HG03457 (cell line): Measurements from ENCODE around the gene NAALADL2.
"Not testable (repeated sequence)": the region's sequence is repeated elsewhere in the genome, so short reads cannot be mapped to it uniquely, and the experiment has no call there.

ENCODE experiments used
- ATAC-seq: cut with Tn5 transposase; IDR thresholded peaks from one replicate; pipeline ENCODE4 v1.9.1; 2021; ENCODE audit warnings: moderate number of reproducible peaks; ENCODE audit not compliant: unreplicated experiment

The NAALADL2 gene

DNA sequence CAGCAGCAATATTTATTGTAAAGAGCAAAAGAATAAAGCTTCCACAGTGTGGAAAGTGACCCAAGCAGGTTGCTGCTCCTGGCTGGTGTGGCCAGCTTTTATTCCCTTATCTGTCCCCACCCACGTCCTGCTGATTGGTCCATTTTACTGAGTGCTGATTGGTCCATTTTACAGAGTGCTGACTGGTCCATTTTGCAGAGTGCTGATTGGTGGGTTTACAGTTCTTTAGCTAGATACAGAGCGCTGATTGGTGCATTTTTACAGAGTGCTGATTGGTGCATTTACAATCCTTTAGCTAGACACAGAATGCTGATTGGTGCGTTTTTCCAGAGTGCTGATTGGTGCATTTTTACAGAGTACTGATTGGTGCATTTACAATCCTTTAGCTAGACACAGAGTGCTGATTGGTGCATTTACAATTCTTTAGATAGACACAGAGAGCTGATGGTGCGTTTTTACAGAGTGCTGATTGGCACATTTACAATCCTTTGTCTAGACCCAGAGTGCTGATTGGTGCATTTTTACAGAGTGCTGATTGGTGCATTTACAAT is 601.8 kb downstream of the NAALADL2 start:
- not testable (repeated sequence) for ATAC-seq

DNA sequence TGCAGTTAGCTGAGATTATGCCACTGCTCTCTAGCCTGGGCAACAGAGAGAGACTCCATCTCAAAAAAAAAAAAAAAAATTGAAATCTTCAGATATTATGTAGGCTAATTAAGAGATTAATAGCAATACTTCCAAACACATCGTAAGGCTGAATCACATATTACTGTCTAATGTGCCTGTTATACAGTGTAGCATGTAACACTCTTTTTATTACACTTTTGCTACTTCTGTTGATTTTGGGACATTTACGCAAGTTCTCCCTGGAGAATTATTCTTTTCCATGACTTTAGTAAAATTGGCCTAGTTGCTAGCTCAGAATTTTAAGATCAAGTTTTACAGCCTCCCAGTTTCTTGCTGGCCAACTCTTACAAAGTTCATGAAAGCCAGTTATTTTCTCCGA is 605.2 kb downstream of the NAALADL2 start:
- ATAC-seq: no peak

DNA sequence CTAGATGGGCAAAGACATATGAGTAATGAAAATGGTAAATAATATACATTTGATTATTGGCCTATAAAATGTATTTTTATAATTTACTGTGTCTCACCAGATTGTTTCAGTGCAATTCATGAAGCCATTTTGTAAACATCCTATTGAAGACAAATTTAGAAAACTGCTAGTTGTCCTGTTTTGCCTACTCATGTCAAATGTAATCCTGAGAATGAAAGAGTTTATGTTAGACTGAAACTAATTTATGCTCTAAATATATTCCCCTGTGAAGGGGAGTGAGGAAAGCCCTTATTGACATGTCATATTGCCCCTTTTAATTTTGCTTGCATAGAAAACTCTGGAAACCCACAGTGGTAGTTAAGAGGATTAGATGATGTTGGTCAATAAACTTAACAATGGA is 610.0 kb downstream of the NAALADL2 start:
- no peak for ATAC-seq

DNA sequence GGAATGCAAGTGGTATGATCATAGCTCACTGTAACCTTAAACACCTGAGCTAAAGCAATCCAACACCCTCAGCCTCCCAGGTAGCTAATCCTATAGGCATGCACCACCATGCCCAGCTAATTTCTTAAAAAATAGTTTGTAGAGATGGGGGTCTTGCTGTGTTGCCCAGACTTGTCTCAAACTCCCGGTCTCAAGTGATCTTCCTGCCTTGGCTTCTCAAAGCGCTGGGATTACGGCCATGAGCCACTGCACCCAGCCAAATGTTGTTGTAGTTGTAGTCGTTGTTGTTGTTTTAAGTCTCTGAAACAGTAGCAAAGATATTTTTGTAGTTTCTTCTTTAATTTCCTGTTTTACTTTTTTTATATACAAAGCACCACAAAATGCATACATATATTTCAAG is 616.6 kb downstream of the NAALADL2 start:
- no peak for ATAC-seq

DNA sequence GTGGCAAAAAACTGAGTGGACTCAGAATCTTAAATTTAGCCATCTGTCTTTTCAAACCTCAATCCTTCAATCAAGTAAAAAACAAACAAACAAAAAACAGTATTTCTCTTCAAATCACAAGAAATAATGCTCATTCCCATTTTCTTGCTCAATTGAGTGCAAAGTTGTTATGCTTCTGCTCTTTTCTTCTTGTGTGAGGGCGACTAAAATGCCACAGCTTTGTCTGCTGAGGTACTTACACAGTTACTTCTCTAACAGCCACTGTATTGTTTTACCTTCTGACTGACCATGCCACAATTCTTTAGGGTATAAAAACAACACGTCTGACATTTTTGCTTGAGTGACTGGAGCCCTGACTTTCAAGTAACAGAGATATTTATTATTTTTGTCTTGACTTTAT is 617.4 kb downstream of the NAALADL2 start:
- no peak for ATAC-seq

DNA sequence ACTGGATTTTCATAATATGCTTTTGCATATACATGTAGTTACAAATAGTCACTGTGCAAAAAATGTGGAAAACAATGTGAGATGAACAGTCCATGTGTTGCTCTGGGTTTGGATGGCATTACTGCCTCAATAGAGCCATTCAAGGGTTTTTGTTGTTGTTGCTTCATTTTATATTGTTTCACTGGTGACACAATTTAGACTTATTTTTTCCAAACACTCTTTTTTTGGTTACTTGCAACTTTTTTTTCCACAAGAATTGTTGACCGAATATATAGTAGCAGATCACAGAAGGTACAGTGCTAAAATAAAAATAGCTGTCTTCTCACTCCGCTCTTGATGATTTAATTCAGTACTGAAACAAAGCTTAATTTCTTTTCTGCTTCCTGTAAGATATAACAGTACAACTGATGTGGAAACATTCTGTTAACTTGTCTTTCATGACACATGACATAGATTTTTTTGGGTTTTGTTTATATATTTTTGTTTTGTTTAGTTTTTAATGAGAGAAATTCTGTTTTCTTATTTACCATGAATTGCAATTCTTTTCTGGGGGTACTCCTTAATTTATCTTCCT is 618.6 kb downstream of the NAALADL2 start:
- ATAC-seq: peak; percentile 82

DNA sequence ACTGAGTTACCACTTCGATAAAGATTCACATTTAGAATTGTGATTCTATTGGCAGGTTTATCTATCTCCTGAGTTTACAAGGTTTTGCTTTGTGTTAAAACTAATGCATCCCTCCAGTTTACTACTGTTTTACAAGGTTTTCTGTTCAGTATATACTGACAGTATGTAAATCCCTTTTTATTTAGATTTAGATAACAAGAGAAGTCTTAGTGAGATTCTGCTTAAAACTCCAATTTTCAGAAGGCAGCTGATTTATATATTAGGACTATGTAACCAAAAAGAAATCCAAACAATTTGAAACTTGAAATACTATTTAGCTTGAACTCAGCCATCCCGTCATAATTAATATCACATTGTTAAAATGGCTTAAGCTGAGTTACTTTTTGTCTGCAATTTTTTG is 619.2 kb downstream of the NAALADL2 start:
- ATAC-seq: no peak

DNA sequence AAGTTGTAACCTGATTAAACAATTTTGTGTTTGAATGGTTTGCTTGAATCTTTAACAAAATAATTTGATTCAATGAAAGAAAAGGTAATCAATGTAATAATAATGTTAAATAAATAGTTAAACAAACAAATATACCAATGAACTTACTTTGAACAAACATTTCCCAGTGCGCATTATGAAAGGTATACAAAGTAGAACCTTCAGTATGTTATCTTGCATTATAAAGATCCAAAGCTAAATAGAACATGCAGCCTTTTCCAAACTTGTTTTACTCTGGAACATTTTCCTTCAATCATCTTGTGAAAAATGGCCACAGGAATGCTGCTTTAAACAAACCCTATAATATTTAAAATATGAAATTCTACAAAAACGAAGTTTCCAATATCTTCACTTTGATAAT is 620.0 kb downstream of the NAALADL2 start:
- ATAC-seq: no peak

DNA sequence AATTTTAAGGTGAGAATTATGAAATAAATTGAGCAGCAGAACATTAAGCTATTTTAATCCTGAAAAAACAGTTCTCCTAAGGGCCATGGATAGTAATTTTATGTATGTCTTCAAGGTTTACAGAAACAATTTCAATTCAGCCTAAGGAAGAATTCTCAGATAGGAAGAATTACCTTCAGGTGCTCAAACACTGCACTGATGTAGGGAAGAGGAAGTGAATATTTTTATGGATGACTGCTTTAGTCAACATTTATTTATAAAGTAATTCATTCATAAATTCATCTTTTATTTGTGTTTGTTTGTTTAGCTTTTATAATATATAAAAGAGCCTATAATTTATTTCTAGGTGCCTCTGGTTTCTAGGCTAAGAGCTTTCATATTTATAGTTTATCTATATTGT is 620.7 kb downstream of the NAALADL2 start:
- no peak for ATAC-seq

DNA sequence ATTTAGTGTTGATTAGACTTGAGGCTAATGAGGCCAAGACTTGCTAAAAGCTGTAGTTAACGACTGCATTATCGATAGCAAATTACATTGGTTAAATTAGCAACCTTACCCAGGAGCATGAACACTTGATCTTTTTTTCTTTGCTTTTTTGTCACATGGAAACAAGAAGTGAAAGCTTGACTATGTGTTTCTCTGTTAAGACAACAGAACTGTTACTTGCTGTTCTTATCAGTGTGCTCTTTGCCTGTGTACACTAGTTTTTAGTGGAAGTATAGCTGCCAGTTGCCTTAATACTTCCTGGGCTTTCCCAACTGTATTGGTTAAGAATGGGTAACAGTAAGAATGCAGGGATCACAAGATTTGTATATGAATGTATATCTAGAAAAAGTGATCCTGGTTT is 625.5 kb downstream of the NAALADL2 start:
- no peak for ATAC-seq

DNA sequence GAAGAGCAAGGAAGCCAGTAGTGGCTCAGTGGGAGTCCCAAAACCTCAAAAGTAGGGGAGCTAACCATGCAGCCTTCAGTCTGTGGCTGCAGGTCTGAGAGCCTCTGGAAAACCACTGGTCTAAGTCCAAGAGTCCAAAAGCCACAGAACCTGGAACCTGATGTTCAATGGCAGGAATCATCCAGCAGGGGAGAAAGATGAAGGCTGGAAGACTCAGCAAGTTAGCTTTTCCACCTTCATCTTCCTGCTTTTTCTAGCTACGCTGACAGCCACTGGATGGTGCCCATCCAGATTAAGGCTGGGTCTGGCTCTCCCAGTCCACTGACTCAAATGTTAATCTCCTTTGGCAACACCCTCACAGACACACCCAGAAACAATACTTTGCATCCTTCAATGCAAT is 626.3 kb downstream of the NAALADL2 start:
- ATAC-seq: no peak

DNA sequence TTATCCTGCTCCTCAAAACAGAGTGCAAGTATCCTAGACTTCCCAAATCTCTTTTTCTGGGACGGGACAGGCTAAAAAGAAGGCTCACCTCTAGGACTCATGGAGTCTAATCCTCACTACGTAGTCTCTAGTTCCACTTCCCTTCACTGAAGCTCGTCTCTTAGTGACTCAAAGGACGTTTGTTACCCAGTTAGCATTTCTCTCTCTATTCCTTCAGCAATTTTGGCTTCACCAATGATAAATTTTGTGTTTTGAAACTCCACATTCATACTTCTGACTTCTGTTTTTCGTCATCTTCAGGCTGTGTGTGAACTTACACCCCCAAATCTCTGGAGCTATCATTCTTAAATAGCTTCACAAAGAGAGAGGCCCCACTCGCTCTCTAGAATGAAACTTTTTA is 627.1 kb downstream of the NAALADL2 start:
- no peak for ATAC-seq

DNA sequence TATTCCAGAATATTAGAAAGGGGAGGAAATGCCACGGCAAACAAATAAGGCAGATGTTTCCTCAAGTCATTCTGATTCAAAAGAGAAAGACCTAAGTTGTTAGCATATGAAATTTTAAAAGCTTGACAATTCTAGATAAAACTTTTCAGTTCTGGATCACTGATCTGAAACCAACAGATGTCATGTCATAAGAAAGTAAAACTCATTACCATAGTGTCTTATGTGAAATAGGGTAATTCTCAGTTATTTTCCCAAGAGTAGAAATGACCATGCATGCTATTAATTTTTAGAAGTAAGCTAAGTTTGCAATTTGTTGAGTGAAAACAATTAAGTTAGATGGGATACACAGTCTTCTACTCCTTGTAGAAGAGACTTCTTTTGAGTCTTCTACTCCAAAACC is 630.3 kb downstream of the NAALADL2 start:
- peak; percentile 71 for ATAC-seq

DNA sequence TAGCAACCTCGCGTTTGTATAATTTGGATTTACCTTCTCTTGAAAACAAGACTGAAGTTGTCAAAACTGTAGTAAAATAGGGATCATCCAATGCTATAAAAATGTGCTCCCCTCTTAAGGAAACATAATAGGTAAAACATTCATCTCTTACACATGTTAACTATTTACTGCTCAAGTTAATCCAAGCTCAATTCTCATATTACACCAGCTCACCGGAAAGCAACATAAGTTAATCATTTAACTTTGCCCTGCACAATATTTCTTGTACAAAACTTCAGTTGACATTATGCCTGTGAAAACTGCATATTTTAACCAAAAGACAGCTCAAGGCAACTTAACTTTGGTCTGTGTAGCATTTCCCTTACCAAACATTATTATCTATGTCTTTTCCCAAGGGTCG is 634.2 kb downstream of the NAALADL2 start:
- ATAC-seq: no peak

DNA sequence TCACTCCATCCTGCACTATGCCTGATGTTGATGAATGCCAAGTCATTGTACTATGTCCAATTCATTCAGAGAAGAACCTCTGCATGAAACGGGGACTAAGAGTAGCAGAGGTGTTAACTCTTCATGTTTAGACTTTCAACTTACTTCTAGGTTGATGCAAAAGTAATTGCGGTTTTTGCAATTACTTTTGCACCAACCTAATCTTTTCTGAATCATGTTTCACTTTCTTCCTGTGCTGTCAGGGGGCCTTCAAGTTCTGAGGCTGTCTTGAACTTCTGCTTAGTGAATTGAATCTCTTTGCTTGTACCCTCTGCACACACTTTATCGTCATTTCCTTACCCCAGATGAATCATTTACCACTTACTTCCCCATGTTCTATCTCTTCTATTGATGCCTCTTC is 636.2 kb downstream of the NAALADL2 start:
- peak; percentile 72 for ATAC-seq

DNA sequence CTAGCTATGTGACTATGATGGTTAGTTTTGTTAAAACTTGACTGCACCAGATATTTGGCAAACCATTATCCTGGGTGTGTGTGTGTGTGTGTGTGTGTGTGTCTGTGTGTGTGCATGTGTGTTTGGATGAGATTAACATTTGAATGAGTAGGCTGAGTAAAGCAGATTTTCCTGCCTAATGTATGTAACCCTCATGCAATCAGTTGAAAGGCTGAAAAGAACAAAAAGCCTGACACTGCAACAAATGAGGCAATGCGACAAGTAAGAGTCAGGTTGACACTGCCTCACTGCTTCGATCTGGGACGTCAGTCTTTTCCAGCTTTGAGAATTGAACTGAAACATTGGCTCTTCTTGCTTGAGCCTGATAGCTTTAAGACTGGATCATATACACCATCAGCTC is 643.0 kb downstream of the NAALADL2 start:
- no peak for ATAC-seq

DNA sequence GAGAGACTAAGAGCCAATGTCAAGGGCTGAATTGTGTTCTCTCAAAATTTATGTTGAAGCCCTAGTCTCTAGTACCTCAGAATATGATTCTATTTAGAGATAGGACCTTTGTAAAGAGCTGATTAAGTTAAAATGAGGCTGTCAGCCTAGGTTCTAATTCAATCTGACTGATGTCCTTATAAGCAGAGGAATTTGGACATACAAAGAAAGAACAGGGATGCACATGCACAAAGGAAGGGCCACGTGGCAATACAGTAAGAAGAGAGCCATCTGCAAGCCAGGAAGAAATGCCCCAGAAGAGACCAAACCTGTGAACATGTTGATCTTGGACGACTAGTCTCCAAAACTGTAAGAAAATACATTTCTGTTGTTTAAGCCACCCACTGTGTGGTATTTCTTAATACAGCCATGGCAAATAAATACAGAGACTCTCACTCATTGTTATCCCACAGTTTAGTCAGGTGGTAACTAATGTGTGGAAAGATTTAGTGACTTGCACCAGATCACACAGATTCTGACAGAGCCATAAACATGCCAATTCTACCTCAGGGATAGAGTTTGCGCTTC is 652.2 kb downstream of the NAALADL2 start:
- ATAC-seq: no peak

DNA sequence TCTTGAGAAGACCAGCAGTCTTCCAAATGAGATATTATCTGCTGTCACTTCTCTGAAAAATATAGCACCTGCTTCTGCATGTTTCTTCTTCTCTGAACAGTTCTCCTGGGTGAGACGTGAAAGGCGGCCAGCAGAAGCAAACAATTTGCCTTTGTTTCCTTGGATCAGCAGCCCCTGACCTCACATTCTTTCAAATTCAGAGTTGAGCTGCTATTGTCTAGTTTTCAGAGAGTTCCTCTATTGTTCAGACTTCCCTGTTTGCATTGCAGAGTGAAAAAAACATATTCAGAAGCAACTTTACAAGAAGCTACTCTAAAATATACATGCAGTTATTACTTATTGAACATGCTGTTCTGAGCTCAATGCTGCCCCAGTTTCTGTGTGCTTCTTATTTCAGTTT is 653.6 kb downstream of the NAALADL2 start:
- ATAC-seq: no peak

DNA sequence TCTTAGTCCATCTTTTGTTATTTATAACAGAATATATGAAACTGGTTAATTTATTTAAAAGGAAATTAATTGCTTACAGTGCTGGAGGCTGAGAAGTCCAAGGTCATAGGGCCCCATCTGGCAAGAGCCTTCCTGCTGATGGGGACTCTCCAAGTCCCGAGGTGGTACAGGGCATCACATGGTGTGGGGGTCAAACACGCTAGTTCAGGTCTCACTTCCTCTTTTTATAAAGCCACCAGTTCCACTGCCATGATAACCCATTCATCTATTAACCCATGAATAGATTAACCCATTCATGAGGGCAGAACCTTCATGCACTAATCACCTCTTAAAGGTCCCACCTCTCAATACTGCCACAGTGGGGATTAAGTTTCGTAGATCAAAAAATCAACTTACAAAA is 659.3 kb downstream of the NAALADL2 start:
- peak; percentile 92 for ATAC-seq

DNA sequence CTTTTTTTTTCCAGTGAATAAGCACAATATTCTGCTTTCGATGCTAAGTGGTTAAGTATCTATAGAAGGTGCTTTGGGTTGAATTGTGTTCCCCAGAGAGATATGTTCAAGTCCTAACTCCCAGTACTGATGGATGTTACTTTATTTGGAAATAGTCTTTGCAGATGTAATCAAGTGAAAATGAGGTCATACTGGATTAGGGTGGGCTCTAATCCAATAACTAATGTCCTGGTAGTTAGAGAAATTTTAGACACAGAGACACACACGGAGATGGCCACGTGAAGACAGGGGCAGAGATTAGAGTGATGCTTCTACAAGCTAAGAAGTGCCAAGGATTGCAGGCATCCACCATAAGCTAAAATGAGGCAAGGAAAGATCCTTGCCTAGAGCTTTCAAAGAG is 662.3 kb downstream of the NAALADL2 start:
- no peak for ATAC-seq

DNA sequence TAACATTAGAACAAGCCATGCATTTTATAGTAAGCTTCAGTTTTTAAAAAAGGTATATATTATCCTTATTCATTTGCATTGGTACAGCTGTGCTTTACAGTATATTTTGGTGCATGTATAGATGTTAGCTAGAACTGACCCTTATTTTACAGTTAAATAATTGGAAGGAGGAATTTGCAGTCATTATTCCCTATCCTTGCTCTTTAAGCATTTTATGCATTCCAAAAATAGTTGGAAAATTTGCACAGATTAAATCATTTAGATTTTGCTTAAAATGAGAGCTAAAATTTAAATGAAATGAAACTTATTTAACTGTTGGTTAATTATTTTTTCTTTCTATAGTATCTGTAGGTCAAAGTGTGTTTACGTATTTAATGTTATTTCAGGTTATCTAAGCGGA is 667.1 kb downstream of the NAALADL2 start:
- ATAC-seq: no peak

DNA sequence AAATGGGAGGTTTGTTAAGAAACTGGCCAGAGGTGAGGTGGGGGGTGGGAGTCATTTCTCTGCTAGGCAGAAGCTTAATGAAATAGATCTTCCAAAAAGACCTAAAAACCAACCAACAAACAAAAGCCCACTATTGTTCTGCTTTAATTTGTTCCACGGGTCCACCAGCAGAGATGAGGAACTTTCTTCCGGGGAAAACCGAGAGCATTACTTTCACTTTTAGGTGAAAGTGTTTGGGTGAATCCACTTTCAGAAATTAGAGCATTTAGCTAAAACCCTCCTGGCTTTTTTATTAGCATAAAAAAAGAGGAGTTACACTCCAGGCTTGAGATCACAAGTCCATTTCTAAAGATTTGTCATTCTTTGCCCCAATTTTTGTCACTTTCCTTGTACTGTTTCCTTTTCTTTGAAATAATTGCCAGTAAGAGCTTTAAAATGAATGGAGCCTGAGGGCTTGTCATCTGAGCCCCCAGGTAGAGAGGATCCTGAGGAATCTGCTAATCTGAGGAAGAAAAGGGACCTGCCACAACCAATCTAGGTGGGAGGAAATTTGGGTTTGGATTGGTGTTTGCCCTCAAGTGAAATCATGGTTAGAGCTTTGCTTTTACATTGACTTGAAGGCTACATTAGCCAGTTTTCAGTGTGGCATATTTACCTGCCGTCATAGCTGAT is 667.6 kb downstream of the NAALADL2 start:
- ATAC-seq: no peak
